ENCODE measurements around the gene BST1.

GRCh38 chr4:15711762-15712161 is 8.9 kb downstream of the BST1 start:
- no peak for TF ChIP-seq CTCF (IDR thresholded peaks at IDR 0.05)
- TF ChIP-seq SIN3A (IDR thresholded peaks at IDR 0.05; ENCODE audit: borderline replicate concordance, insufficient read depth, low read depth, low read length), result no peak
- TF ChIP-seq TCF7L2 (IDR thresholded peaks at IDR 0.05; ENCODE audit: low read depth, low read length), result no peak
- TF ChIP-seq POLR2AphosphoS5 (IDR thresholded peaks at IDR 0.05; ENCODE audit: low read depth, low read length), result no peak
